SK-N-SH treated with all-trans-retinoic acid at 6 μM for 48 hours (cell line): Measurements from ENCODE around the gene EPHB3.

Source experiments
- ARNTL ChIP-seq: fragments of 450-650 bp; formaldehyde crosslinking; IDR thresholded peaks from 2 replicates; pipeline ENCODE4 v1.5.0; 2020; ENCODE audit warnings: low read depth, mild to moderate bottlenecking, moderate library complexity, borderline replicate concordance
- CREB5 ChIP-seq: fragments of 250-450 bp; sonication (Bioruptor Pico); IDR thresholded peaks from 2 replicates; pipeline ENCODE4 v1.5.1; 2020; ENCODE audit warnings: low read depth, mild to moderate bottlenecking, moderate library complexity
- OSR1 ChIP-seq: fragments of 250-450 bp; sonication (Bioruptor Pico); IDR thresholded peaks from 2 replicates; pipeline ENCODE4 v1.8.0; 2022; ENCODE audit warnings: moderate library complexity, mild to moderate bottlenecking, inconsistent platforms
- PATZ1 ChIP-seq: fragments of 250-450 bp; sonication (Bioruptor Pico); IDR thresholded peaks from 2 replicates; pipeline ENCODE4 v1.8.0; 2020; ENCODE audit warnings: mild to moderate bottlenecking, moderate library complexity, borderline replicate concordance
- TCF4 ChIP-seq: fragments of 250-450 bp; sonication (Bioruptor Pico); IDR thresholded peaks from 2 replicates; pipeline ENCODE4 v1.8.0; 2021; ENCODE audit warnings: mild to moderate bottlenecking, moderate library complexity, borderline replicate concordance
- ZFP30 ChIP-seq: fragments of 450-650 bp; formaldehyde crosslinking; IDR thresholded peaks from 2 replicates; pipeline ENCODE4 v1.5.0; 2022; ENCODE audit warnings: mild to moderate bottlenecking, moderate library complexity

- no peak for TF ChIP-seq PATZ1 (CRISPR knock-in tag)
- no peak for TF ChIP-seq OSR1 (CRISPR knock-in tag)
- TF ChIP-seq CREB5 (CRISPR knock-in tag) = no peak
- no peak for TF ChIP-seq ZFP30
- TF ChIP-seq TCF4 (CRISPR knock-in tag) = no peak
- TF ChIP-seq ARNTL (CRISPR knock-in tag) = no peak
These were observed 22.7 kb upstream of the EPHB3 start for GRCh38 chr3:184538666-184539431.
